ENCODE measurements around the gene PLBD2.

DNA sequence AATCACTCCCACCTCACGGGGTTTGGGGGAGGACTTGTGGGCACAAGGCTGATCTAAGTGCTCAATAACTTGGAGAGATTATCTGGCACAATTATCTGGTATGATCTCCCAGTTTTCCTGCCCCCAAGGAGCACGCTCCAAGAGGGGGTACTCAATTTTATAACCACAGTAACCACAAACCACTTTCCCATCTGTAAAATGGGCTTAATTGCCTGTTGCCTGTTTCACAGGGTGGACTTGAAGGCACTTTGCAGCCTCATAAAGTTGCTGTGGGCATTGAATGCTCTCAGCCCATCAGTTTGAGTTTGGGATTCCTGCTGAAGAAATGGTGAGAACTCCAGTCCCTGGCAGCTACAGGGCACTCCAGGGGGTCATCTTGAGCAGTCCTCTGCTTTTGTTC is 27.9 kb upstream of the PLBD2 start:
- TF ChIP-seq, protein P1, sequence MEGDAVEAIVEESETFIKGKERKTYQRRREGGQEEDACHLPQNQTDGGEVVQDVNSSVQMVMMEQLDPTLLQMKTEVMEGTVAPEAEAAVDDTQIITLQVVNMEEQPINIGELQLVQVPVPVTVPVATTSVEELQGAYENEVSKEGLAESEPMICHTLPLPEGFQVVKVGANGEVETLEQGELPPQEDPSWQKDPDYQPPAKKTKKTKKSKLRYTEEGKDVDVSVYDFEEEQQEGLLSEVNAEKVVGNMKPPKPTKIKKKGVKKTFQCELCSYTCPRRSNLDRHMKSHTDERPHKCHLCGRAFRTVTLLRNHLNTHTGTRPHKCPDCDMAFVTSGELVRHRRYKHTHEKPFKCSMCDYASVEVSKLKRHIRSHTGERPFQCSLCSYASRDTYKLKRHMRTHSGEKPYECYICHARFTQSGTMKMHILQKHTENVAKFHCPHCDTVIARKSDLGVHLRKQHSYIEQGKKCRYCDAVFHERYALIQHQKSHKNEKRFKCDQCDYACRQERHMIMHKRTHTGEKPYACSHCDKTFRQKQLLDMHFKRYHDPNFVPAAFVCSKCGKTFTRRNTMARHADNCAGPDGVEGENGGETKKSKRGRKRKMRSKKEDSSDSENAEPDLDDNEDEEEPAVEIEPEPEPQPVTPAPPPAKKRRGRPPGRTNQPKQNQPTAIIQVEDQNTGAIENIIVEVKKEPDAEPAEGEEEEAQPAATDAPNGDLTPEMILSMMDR (IDR thresholded peaks at IDR 0.05) = no peak
- no peak for TF ChIP-seq POLR2A (IDR thresholded peaks at IDR 0.05)

Data from body of pancreas (tissue), 4 donors.